PC-3 (cell line): Measurements from ENCODE around the gene LRRC3B.

Source experiments
- EZH2 ChIP-seq: fragments of 300-600 bp; sonication (generic); IDR thresholded peaks from one replicate; pipeline ENCODE4 v1.6.1; 2017; ENCODE audit warnings: antibody characterized with exemption, mild to moderate bottlenecking, low read length; ENCODE audit not compliant: unreplicated experiment
- EZH2phosphoT487 ChIP-seq: fragments of 300-600 bp; sonication (generic); IDR thresholded peaks from 2 replicates; pipeline ENCODE4 v1.6.1; 2018; ENCODE audit warnings: mild to moderate bottlenecking, antibody characterized with exemption, low read length, borderline replicate concordance
- TF ChIP-seq, protein P1 (sequence below): fragments of 300-600 bp; sonication (generic); conservative IDR thresholded peaks from 2 replicates; pipeline ENCODE4 v1.5.1; 2017; ENCODE audit warnings: antibody characterized with exemption, low read depth, mild to moderate bottlenecking, low read length

GRCh38 chr3:26648461-26648860, 25.9 kb downstream of the LRRC3B start:
- TF ChIP-seq, protein P1, sequence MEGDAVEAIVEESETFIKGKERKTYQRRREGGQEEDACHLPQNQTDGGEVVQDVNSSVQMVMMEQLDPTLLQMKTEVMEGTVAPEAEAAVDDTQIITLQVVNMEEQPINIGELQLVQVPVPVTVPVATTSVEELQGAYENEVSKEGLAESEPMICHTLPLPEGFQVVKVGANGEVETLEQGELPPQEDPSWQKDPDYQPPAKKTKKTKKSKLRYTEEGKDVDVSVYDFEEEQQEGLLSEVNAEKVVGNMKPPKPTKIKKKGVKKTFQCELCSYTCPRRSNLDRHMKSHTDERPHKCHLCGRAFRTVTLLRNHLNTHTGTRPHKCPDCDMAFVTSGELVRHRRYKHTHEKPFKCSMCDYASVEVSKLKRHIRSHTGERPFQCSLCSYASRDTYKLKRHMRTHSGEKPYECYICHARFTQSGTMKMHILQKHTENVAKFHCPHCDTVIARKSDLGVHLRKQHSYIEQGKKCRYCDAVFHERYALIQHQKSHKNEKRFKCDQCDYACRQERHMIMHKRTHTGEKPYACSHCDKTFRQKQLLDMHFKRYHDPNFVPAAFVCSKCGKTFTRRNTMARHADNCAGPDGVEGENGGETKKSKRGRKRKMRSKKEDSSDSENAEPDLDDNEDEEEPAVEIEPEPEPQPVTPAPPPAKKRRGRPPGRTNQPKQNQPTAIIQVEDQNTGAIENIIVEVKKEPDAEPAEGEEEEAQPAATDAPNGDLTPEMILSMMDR, result no peak
- no peak for TF ChIP-seq EZH2
- no peak for TF ChIP-seq EZH2phosphoT487
